ENCODE data around the gene APOL3.
"Not testable (repeated sequence)": the region's sequence is repeated elsewhere in the genome, so short reads cannot be mapped to it uniquely, and the experiment has no call there.

Gene APOL3

GRCh38 chr22:36199001-36199551 lies 38.5 kb upstream of the APOL3 start:
- TF ChIP-seq JUND (IDR thresholded peaks at IDR 0.05; ENCODE audit: low read depth): no peak
- DNase-seq (ENCODE audit: low read depth in 1 of 2, low spot score in 1 of 2): peak; percentile 26 to 67
- in situ Hi-C loops (cut with HindIII; ENCODE audit: low pct_unique_long_range_greater_than_20kb, low sequenced_read_pairs): no loop called here

- no peak for DNase-seq (ENCODE audit: low read depth in 1 of 2, low spot score in 1 of 2)
- in situ Hi-C loops (cut with HindIII; ENCODE audit: low pct_unique_long_range_greater_than_20kb, low sequenced_read_pairs): no loop called here
- no peak for TF ChIP-seq JUND (IDR thresholded peaks at IDR 0.05; ENCODE audit: low read depth)
Observed at GRCh38 chr22:36198536-36198935, 38.0 kb upstream of the APOL3 start.

- DNase-seq (ENCODE audit: low read depth in 1 of 2, low spot score in 1 of 2): no peak
- no peak for TF ChIP-seq JUND (IDR thresholded peaks at IDR 0.05; ENCODE audit: low read depth)
- in situ Hi-C loops (cut with HindIII; ENCODE audit: low pct_unique_long_range_greater_than_20kb, low sequenced_read_pairs): no loop called here
Observed at GRCh38 chr22:36197514-36198146, 37.1 kb upstream of the APOL3 start.

GRCh38 chr22:36197065-36197440 lies 36.5 kb upstream of the APOL3 start:
- in situ Hi-C loops (cut with HindIII; ENCODE audit: low pct_unique_long_range_greater_than_20kb, low sequenced_read_pairs): no loop called here

GRCh38 chr22:36196254-36197064 lies 35.9 kb upstream of the APOL3 start:
- no peak for DNase-seq (ENCODE audit: low read depth in 1 of 2, low spot score in 1 of 2)
- in situ Hi-C loops (cut with HindIII; ENCODE audit: low pct_unique_long_range_greater_than_20kb, low sequenced_read_pairs): no loop called here
- no peak for TF ChIP-seq JUND (IDR thresholded peaks at IDR 0.05; ENCODE audit: low read depth)

More at GRCh38 chr22:36197065-36197440, 36.5 kb upstream of the APOL3 start:
- TF ChIP-seq JUND (IDR thresholded peaks at IDR 0.05; ENCODE audit: low read depth): no peak
- no peak for DNase-seq (ENCODE audit: low read depth in 1 of 2, low spot score in 1 of 2)

- peak in 1 of 2 experiments; percentile 61 for DNase-seq (ENCODE audit: low read depth in 1 of 2, low spot score in 1 of 2)
- in situ Hi-C loops (cut with HindIII; ENCODE audit: low pct_unique_long_range_greater_than_20kb, low sequenced_read_pairs): no loop called here
- TF ChIP-seq JUND (IDR thresholded peaks at IDR 0.05; ENCODE audit: low read depth): no peak
Observed at GRCh38 chr22:36194971-36195370, 34.4 kb upstream of the APOL3 start.

GRCh38 chr22:36194385-36194784 lies 33.8 kb upstream of the APOL3 start:
- no peak for DNase-seq (ENCODE audit: low read depth in 1 of 2, low spot score in 1 of 2)
- TF ChIP-seq JUND (IDR thresholded peaks at IDR 0.05; ENCODE audit: low read depth): no peak
- in situ Hi-C loops (cut with HindIII; ENCODE audit: low pct_unique_long_range_greater_than_20kb, low sequenced_read_pairs): no loop called here

- no peak for TF ChIP-seq JUND (IDR thresholded peaks at IDR 0.05; ENCODE audit: low read depth)
- in situ Hi-C loops (cut with HindIII; ENCODE audit: low pct_unique_long_range_greater_than_20kb, low sequenced_read_pairs): no loop called here
- no peak for DNase-seq (ENCODE audit: low read depth in 1 of 2, low spot score in 1 of 2)
Observed at GRCh38 chr22:36193577-36193976, 33.0 kb upstream of the APOL3 start.

- no peak for DNase-seq (ENCODE audit: low read depth in 1 of 2, low spot score in 1 of 2)
- in situ Hi-C loops (cut with HindIII; ENCODE audit: low pct_unique_long_range_greater_than_20kb, low sequenced_read_pairs): no loop called here
- no peak for TF ChIP-seq JUND (IDR thresholded peaks at IDR 0.05; ENCODE audit: low read depth)
Observed at GRCh38 chr22:36193171-36193570, 32.6 kb upstream of the APOL3 start.

- no peak for TF ChIP-seq JUND (IDR thresholded peaks at IDR 0.05; ENCODE audit: low read depth)
- in situ Hi-C loops (cut with HindIII; ENCODE audit: low pct_unique_long_range_greater_than_20kb, low sequenced_read_pairs): no loop called here
- no peak for DNase-seq (ENCODE audit: low read depth in 1 of 2, low spot score in 1 of 2)
Observed at GRCh38 chr22:36192542-36192941, 32.0 kb upstream of the APOL3 start.

- DNase-seq (ENCODE audit: low read depth in 1 of 2, low spot score in 1 of 2): no peak
- no peak for TF ChIP-seq JUND (IDR thresholded peaks at IDR 0.05; ENCODE audit: low read depth)
- in situ Hi-C loops (cut with HindIII; ENCODE audit: low pct_unique_long_range_greater_than_20kb, low sequenced_read_pairs): no loop called here
Observed at GRCh38 chr22:36191106-36191836, 30.7 kb upstream of the APOL3 start.

GRCh38 chr22:36187862-36188261 lies 27.3 kb upstream of the APOL3 start:
- DNase-seq (ENCODE audit: low read depth in 1 of 2, low spot score in 1 of 2); in situ Hi-C loops (cut with HindIII; ENCODE audit: low pct_unique_long_range_greater_than_20kb, low sequenced_read_pairs): not testable (repeated sequence)
